HG02571 (cell line): ENCODE measurements around the gene TMEM42.
"Not testable (repeated sequence)": the region's sequence is repeated elsewhere in the genome, so short reads cannot be mapped to it uniquely, and the experiment has no call there.

Source experiments
- ATAC-seq: cut with Tn5 transposase; IDR thresholded peaks from one replicate; pipeline ENCODE4 v1.9.1; 2021; ENCODE audit warnings: mild to moderate bottlenecking, moderate library complexity; ENCODE audit not compliant: unreplicated experiment

TMEM42 gene

DNA sequence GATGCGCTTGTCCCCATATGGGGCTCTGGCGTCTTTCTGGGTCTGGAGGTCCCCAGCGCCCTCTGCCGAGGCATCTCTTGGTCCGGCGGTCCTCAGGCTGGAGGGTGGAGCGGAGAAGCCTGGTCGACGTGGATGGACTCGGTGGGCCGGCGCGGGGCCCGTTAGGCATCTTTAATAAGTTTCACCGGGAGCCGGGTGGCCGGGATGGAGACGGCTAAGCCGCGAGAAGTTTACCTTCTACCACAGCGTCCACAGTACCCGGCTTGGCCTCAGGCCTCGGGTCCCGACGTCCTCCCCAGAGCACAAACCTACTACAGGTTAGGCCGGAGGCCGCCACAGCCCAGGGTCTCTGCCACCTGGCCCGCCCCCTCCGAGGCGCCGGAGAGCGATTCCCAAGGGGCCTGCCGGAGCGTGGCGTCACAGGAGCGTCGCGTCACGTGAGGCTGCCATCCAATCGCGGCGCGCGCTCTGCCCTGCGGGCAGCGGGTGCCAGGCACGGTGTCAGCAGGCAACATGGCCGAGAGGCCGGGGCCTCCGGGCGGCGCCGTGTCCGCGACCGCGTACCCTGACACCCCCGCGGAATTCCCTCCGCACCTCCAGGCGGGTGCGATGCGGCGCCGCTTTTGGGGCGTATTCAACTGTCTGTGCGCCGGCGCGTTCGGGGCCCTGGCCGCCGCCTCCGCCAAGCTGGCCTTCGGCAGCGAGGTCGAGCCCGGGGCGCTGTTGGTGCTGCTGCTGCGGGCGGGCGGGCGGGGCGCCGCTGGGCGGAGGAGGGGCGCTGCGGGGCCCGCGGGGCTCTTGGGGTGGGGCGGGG is at the start of gene TMEM42:
TMEM42 (plus strand) TSS at position 501 of the 814 bp plus-strand sequence; CDS start at position 514, 13 bp downstream.
- peak; percentile 94 for ATAC-seq

DNA sequence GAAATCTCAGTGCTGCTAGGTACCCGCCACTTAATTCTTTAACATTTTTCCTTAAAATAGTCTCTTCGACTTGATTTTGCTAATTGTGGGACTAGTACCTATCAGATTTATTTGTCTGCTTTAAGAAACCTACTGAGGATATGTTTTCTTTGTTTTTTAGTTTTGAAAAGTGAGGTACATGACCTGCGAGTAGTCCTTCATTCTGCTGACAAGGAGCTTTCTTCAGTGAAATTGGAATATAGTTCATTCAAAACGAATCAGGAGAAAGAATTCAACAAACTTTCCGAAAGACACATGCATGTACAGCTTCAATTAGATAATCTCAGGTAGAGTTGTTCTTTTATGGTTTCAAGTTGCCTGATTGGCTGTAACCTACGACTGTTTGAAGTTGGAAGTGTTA is 47.0 kb upstream of the TMEM42 start:
- no peak for ATAC-seq

DNA sequence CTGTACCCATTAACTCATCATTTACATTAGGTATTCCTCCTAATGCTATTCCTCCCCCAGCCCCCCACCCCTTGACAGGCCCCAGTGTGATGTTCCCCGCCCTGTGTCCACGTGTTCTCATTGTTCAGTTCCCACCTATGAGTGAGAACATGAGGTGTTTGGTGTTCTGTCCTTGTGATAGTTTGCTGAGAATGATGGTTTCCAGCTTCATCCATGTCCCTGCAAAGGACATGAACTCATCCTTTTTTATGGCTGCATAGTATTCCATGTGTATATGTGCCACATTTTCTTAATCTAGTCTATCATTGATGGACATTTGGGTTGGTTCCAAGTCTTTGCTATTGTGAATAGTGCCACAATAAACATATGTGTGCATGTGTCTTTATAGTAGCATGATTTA is 45.4 kb upstream of the TMEM42 start:
- ATAC-seq, result not testable (repeated sequence)

DNA sequence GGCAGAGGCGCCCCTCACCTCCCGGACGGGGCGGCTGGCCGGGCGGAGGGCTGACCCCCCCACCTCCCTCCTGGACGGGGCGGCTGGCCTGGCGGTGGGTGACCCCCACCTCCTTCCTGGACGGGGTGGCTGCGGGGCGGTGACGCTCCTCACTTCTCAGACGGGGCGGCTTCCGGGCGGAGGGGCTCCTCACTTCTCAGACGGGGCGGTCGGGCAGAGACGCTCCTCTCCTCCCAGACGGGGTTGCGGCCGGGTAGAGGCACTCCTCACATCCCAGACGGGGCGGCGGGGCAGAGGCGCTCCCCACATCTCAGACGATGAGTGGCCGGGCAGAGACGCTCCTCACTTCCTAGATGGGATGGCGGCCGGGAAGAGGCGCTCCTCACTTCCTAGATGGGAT is 40.5 kb upstream of the TMEM42 start:
- ATAC-seq, result not testable (repeated sequence)

DNA sequence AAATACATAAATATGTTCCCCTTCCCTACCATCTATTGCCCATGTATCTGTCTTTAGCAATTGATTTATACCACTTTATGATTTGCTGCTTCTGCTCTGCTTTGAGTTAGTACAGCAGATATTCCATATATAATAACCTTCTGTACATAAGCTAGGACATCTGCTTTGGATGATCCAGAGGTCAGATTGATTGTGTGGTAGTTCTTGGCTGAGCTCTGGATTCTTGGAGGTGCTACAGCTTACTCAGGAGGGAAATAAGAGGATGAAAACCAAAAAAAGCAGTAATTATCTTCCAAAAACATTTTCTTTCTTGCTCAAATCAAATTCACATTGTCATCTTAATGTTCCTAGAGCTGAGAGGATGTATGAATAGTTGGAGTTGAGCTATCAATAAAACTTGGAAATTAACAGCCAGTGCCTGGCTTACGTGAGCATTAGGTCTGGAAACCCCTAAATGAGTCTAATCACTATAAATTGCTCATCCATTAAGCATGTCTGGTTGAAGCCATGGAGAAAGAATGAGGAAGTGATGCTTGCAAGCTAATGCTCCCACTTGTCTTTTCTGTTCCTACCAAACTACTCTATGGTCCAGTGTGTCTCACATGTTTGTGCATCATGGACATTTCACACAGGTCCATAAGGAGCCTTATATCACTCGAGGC is 36.3 kb upstream of the TMEM42 start:
- ATAC-seq, result no peak

DNA sequence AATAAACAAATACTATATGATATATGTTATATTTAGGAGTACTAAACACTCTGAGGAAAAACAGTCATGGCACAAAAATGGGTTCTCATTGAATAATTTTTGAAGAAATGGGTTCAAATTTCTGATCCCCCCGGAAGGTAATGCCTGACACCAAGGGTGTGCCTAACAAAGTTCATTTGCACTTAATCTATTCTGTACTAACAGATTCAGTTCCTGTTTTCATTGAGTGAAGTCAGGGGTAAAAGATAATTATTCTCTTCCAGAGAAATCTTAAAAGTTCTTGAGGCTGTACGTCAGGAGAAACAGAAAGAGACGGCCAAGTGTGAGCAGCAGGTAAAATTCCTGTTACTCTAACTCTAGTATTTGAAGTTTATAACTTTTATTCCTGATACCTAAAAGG is 34.5 kb upstream of the TMEM42 start:
- ATAC-seq, result no peak

DNA sequence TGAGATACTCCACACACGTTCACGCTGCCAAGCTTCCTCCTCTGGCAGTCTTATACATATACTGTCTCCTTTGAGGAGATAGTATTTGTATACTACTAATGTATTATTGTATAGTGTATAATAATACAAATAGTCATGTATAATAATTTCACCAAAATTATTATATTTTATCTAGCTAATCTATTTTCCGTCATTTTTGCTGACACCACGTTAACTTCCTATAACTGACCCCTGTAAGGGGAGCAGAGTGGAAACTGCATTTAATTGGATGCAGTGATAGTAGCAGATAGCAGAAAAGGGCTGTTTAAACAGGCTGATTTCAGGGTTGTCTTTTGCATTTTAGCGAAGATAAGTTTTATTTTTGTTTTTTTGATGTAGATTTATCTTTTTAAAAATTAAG is 30.5 kb upstream of the TMEM42 start:
- ATAC-seq, result no peak

DNA sequence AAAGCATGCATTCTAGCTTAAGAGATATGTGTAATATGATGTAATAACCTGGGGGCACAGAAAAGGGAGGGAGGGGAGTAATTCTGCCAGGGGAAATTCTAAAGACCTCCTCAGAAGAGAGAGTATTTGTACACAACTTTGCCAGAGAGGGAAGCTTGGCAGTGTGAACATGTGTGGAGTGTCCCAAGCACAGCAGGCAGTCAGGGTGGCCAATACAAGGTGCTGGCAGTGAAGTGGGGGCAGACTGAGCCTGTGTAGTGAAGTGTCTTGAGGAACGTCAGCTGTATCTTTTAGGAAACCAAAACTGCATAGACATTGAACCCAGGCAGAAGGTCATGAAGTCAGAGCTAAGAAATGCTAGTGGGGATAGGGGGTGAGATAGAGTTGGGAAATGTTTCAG is 29.7 kb upstream of the TMEM42 start:
- no peak for ATAC-seq

DNA sequence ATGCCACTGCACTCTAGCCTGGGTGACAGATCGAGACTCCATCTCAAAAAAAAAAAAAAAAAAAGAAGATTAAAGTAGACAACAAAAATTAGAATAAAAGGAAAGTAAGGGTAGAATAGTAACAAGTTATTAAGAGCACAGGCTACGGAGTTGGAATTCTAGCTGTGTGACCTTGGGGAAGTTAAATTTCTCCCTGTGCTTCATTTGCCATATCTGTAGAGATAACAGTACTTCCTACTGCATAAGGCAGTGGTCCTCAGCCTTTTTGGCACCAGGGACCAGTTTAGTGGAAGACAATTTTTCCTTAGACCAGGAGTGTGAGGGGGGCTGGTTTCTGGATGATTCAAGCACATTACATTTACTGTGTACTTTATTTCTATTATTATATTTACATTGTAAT is 28.7 kb upstream of the TMEM42 start:
- ATAC-seq, result no peak

DNA sequence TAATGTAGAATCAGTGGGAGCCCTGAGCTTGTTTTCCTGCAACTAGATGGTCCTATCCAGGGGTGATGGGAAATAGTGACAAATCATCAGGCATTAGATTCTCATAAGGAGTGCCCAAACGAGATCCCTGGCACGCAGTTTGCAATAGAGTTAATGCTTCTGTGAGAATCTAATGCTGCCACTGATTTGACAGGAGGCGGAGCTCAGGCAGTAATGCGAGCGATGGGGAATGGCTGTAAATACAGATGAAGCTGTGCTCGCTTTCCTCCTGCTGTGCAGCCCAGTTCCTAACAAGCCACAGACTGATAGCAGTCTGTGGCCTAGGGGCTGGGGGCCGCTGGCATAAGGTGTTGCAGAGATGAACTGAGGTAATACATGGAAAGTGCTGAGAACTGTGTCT is 28.3 kb upstream of the TMEM42 start:
- no peak for ATAC-seq

DNA sequence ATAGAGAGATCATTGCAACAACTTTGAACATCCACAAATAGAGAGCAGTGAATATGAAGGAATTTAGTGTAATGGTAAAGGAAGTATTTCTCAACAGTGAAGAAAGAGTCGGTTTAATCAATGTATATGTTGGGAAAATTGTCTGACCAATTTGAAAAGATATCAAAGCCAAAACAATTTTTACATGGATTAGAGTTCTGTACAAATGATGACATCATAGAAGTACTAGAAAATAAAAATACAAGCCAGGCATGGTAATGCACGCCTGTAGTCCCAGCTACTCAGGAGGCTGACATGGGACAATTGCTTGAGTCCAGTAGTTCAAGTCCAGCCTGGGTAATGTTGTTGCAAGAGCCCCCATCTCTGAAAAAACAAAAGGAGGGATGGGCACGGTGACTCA is 26.0 kb upstream of the TMEM42 start:
- no peak for ATAC-seq

DNA sequence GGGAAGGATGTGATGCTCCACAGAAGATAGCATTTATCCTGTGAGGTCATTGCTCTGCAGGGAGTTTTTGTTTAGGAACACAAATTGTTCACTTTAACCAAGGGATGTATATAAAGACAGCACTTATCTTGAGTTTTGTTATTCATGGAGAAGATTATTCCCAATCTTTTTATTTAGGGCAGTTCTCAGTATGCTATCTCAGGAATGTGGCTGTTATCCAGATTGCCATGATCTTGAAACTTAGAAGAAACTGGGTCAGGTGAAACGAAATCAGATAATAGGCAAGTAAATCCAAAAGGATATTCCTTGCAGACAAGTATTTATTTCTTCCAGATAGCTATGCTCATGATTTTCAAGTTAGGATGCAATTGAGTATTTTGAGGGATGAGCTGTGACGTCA is 19.3 kb upstream of the TMEM42 start:
- ATAC-seq, result no peak

DNA sequence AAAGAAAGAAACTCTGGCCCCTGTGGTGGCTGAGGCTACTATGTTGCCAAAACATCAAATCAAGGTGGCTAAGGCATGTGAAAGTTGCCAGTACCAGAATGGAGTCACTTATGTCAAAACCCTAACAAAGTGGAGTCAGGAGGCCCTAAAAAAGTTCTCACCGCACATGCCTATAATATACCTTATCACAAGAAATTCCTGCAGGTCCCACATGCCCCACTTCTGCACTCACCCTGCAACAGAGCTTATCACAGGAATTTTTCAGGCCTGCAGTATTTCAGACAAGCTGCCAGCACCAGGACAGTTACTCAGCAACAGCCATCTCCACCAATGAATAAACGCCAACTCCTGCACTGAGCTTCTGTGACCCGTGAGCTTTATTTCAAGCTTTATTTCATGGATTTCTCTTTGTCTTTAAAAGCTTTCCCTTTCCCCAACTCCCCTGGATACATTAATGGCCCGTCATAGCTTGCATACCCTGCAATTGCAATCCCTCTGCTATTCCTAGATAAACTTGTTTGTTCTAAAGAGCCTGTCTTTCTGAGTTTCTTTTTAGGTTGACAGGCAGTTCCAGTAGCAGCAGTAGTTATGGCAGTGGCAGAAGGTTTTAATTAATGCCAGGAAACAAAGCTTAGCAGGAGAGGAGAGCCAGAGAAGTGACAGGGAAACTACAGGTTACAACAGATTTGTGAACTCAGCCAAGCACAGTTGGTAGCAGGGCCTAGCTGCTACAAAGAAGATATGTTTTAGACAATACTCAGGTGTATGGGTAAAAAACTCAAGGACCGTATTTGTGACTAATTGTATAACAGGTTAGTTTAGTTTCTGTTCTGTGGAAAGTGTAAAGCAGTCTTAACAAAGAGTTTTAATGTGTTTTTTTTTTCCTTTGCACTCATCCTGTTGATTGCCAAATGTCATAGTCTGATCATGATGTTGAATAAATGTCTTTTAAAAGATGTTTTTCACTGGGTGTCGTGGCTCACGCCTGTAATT is 15.9 kb upstream of the TMEM42 start:
- no peak for ATAC-seq

DNA sequence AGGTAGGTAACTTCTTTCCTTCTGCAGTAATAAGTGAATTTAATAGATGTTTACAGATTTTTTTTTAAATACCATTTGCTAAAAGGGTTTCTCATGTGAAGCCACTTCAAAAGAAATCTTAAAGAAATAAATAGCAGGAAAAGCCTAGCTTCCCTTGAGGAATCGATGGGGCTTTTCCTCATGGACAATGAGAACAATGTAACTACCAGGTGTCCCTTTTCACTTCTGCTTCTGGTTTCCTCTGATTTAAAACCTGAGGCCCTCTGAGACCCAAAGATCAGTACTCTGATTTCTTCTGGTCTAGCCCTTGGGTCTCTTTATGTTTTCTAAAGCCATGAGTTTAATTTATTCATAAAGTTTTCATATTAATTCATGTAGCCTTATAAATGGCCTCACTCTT is 13.1 kb upstream of the TMEM42 start:
- no peak for ATAC-seq

DNA sequence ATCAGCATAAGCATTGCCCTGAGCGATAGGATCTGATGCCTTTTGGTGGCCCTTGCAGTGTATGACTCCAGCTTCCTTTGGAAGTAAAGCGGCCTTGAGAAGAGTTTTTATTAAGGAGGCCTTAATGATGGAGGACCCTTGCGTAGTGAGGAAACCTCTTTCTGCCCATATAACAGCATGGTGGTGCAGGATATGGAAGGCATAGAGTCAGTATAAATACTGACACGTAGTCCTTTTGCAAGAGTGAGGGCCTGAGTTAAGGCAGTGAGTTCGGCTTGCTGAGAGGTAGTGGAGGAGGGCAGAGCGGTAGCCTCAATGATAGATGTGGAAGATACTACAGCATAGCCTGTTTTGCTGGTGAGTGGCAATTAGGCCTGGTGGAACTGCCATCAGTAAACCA is 5.0 kb upstream of the TMEM42 start:
- ATAC-seq, result not testable (repeated sequence)

DNA sequence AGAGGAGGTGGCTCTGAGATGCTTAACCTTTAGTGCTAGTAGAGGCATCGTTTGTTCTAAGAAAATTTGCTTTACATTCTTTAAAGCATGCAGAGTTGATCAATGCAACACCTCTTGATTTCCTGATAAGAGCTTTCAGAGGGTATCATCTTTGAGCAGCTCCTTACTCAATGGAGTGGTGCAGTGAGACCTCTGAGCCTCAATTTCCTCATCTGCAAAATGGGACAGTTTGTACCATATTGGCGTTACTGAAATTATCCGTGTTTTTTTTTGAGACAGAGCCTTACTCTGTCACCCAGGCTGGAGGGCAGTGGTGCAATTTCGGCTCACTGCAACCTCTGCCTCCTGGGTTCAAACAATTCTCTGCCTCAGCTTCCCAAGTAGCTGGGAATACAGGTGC is 1.6 kb upstream of the TMEM42 start:
- ATAC-seq, result no peak

DNA sequence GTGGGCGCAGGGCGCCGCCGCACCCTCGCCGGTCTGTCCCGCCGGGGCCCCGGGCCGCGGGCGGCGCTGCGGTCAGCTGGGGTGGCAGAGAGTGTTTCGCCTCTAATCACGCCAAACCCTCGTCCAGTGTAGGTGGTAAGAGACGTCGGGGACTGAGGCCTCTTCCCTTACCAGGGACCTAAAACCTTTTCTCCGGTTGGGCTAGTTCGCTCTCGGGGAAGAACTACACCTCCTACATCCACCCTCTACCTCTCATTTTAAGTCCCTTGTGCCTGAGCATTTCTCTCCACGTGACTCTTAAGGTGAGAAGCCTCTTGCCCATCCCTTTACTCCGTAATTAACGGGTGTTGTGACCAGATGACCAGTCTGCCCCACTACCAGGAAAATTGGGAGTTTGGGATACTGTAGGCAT is 520 bp downstream of the TMEM42 start:
- peak; percentile 45 for ATAC-seq

DNA sequence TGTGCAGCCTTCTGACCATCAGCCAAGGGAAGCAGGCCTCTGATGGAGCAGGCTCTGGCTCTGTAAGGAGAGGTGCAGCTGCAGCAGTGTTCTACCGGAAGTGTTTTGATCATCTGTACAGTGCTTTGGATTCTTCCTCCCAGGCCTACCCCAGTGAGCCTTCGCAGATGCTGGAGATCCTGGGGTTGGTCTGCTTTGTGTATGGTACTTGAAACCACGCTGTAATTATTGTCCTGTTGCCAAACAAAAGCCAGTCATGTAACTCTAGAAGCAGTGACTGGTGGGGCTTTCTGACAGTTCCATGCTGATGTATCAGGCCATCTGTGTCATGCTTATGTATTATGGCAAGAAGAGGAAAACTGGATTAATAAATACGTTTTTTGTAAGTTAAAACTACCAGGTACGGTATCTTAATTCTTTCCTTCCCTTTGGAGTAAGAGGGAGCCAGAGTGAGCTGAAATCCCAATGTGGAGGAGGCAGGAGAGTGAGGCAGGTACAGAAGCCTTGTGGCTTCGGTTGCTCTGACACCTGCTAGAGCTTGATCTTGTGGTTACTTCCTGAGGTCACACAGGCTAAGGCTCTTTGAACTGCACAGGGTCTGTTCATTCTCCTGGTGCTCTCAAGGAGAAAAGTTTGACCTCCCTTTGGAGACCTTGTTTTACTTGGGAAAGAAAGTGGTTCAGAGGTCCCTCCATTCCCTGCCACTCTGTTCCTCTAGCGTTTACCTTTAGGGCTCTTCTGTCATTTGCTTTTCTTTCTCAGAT is 3.7 kb downstream of the TMEM42 start:
- no peak for ATAC-seq

DNA sequence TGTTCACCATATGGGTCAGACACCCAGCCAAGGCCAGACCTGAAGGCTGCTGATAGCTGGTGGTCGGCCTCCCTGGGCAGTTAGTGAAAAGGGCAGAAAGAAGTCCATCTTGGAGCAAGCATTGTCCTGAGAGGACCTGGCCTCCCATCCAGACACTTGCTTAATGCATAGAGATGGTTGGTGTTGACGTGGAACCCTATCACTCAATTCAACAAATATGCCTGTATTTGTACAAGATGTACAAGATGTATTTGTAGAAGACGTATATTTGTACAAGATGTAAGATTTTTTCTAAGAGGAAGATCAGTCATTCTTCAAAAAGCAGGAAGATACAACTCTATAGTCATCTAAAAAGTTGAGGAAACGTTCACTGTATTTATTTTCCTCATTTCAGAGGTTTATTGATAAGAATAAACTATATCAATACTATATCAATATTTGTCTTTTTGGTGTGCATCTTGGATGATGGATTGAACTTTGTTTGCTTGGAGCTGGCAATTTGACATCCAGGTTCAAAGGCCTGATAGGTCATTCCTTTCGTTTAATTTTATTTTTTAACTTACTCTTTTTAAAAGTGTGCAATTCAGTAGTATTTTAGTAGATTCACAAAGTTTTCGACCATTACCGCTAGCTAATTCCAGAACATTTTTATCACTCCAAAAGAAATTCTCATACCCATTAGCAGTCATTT is 5.9 kb downstream of the TMEM42 start:
- no peak for ATAC-seq
